Smooth muscle cell (in vitro differentiated cells): ENCODE measurements around the gene ANKS1B. TPM values are rescaled to one million over a fixed set of nuclear protein-coding genes. Genes with fewer than 3 reads are reported as not detected.

Source experiments
- DNase-seq: peaks from one replicate; lab custom pipeline; 2025; ENCODE audit not compliant: unreplicated experiment; lab: John Stamatoyannopoulos, UW
- H2AFZ ChIP-seq: fragments of 200-600 bp; sonication (generic); 2 replicates; pipeline ENCODE4 v1.6.0; 2016; ENCODE audit warnings: antibody characterized with exemption, low read depth, mild to moderate bottlenecking
- H3F3A ChIP-seq: fragments of 200-600 bp; sonication (generic); 2 replicates; pipeline ENCODE4 v1.6.0; 2017; ENCODE audit warnings: antibody characterized with exemption, low read depth
- H3K27ac ChIP-seq: fragments of 200-600 bp; sonication (generic); 2 replicates; pipeline ENCODE4 v1.5.1; 2016; ENCODE audit warnings: low read depth, mild to moderate bottlenecking
- H3K27me3 ChIP-seq: fragments of 200-600 bp; sonication (generic); 2 replicates; pipeline ENCODE4 v1.6.1; 2016; ENCODE audit warnings: low read depth, mild to moderate bottlenecking
- H3K36me3 ChIP-seq: fragments of 200-600 bp; sonication (generic); 2 replicates; pipeline ENCODE4 v1.5.1; 2016; ENCODE audit warnings: low read depth
- H3K4me1 ChIP-seq: fragments of 200-600 bp; sonication (generic); 2 replicates; pipeline ENCODE4 v1.5.1; 2016; ENCODE audit warnings: low read depth
- H3K4me2 ChIP-seq: fragments of 200-600 bp; sonication (generic); 2 replicates; pipeline ENCODE4 v1.6.0; 2016; ENCODE audit warnings: mild to moderate bottlenecking
- H3K4me3 ChIP-seq: fragments of 200-600 bp; sonication (generic); 2 replicates; pipeline ENCODE4 v1.5.1; 2016; ENCODE audit warnings: mild to moderate bottlenecking
- H3K79me2 ChIP-seq: fragments of 200-600 bp; sonication (generic); 2 replicates; pipeline ENCODE4 v1.6.0; 2016; ENCODE audit warnings: low read depth, mild to moderate bottlenecking
- H3K9ac ChIP-seq: fragments of 200-600 bp; sonication (generic); 2 replicates; pipeline ENCODE4 v1.6.0; 2016; ENCODE audit warnings: low read depth
- H3K9me3 ChIP-seq: fragments of 200-600 bp; sonication (generic); replicated peaks from 2 replicates; pipeline ENCODE4 v1.5.1; 2016; ENCODE audit warnings: low read depth
- H4K20me1 ChIP-seq: fragments of 200-600 bp; sonication (generic); 2 replicates; pipeline ENCODE4 v1.6.0; 2016; ENCODE audit warnings: low read depth
- WGBS: methylation state at CpG from one replicate; pipeline ENCODE4 v1.1.7; 2016; ENCODE audit warnings: low lambda C conversion rate; 5-methylcytosine and 5-hydroxymethylcytosine counted together
- polyA plus RNA-seq: library from polyadenylated mRNA; unstranded; fragments of >200 nt; fragmentation: Nextera tagmentation; extraction: Ambion mirVana; gene quantifications from 2 replicates; pipeline ENCODE4 v1.2.1, GENCODE V29; 2016
- total RNA-seq: library from RNA; depleted of rRNA; stranded (reverse); fragments of >200 nt; gene quantifications from 2 replicates; pipeline ENCODE4 v1.2.3, GENCODE V29; 2014
- TF ChIP-seq, protein P1 (sequence below): fragments of 200-600 bp; sonication (generic); IDR thresholded peaks from 2 replicates; pipeline ENCODE4 v1.5.1; 2017; ENCODE audit warnings: borderline replicate concordance, mild to moderate bottlenecking, antibody characterized with exemption; ENCODE audit not compliant: insufficient read depth, poor library complexity, severe bottlenecking

Gene ANKS1B
- total and polyA plus RNA-seq, 2 experiments from 2014 or later = 0.47 to 7.3 TPM

DNA sequence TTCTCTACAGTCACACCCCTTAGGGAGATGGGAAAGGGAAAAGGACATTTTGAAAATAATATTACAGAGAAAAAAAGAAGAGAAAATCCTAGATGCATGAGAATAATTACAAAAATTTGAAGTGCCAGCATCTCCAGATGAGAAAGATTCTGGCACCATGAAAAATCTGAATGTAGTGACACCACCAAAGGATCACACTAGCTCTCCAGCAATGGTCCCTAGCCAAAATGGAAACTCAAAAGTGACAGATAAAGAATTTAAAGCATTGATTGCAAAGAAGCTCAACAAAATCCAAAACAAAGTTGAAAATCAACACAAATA lies 364.6 kb downstream of the ANKS1B start:
- Histone ChIP-seq H3K36me3 (no peaks in the 10 kb centered on the region), H3F3A (no peaks in the 10 kb centered on the region), H3K4me3 (no peak overlapping the region), H3K27ac (no peak overlapping the region), H4K20me1 (no peaks in the 10 kb centered on the region), H3K4me2 (no peak overlapping the region), H3K27me3 (no peaks in the 10 kb centered on the region), H3K79me2 (no peaks in the 10 kb centered on the region), H3K4me1 (no peaks in the 10 kb centered on the region), H2AFZ (no peak overlapping the region), H3K9me3 (no peaks in the 10 kb centered on the region), H3K9ac (no peak overlapping the region)
- TF ChIP-seq, protein P1, sequence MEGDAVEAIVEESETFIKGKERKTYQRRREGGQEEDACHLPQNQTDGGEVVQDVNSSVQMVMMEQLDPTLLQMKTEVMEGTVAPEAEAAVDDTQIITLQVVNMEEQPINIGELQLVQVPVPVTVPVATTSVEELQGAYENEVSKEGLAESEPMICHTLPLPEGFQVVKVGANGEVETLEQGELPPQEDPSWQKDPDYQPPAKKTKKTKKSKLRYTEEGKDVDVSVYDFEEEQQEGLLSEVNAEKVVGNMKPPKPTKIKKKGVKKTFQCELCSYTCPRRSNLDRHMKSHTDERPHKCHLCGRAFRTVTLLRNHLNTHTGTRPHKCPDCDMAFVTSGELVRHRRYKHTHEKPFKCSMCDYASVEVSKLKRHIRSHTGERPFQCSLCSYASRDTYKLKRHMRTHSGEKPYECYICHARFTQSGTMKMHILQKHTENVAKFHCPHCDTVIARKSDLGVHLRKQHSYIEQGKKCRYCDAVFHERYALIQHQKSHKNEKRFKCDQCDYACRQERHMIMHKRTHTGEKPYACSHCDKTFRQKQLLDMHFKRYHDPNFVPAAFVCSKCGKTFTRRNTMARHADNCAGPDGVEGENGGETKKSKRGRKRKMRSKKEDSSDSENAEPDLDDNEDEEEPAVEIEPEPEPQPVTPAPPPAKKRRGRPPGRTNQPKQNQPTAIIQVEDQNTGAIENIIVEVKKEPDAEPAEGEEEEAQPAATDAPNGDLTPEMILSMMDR = no peak
- DNase-seq = no peak

DNA sequence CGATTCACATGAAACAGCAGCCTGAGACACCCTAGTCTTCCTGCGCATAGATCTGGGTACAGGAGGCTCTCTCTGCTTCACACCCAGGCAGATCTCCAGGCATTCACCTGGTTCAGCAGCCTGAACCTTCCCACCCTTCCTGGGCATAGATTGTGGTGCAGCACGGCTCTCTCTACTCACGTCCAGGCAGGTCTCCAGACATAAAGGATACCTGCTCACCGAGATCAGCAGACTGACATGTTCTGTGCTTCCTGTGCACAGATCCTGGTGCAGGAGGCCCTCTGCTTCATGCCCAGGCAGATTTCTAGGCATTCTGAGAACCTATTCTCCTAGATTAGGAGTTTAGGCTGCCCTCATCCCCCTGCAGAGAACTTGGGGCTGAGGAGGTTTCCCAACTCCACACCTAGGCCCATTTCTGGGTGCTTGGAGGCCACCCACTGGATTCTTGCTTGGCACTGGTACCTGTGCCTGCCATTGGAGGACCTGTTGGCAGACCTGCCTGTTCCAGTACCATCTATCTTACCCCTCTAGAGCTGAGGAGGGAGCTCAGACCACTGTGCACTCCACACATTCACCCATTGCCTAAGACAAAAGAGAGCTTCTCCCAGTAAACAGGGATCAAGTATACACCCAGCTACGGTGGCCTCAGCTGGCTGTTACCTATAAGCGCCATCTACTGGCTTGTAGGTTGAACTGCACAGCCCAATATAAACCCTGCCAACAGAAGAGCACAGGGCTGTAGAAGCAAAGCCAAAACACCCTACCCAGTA lies 365.2 kb downstream of the ANKS1B start:
- Histone ChIP-seq H3K9ac (no peak overlapping the region), H2AFZ (no peak overlapping the region), H3F3A (no peaks in the 10 kb centered on the region), H3K4me1 (no peaks in the 10 kb centered on the region), H3K36me3 (no peaks in the 10 kb centered on the region), H3K79me2 (no peaks in the 10 kb centered on the region), H4K20me1 (no peaks in the 10 kb centered on the region), H3K9me3 (no peaks in the 10 kb centered on the region), H3K27me3 (no peaks in the 10 kb centered on the region), H3K4me3 (no peak overlapping the region), H3K4me2 (no peak overlapping the region), H3K27ac (no peak overlapping the region)
- no peak for DNase-seq
- 70% methylated on average over 7 of the region's 7 CpGs for WGBS
- TF ChIP-seq, protein P1 = peak; percentile 55

GRCh38 chr12:99618657-99619056 lies 366.1 kb downstream of the ANKS1B start:
- no peaks in the 10 kb centered on the region for H3K36me3 ChIP-seq
- H3K79me2 ChIP-seq = no peaks in the 10 kb centered on the region
- no peak for DNase-seq
- H3K9me3 ChIP-seq = no peaks in the 10 kb centered on the region
- WGBS = 52% methylated on average over 4 of the region's 4 CpGs
- no peak overlapping the region for H2AFZ ChIP-seq
- no peak overlapping the region for H3K4me2 ChIP-seq
- H3K27ac ChIP-seq = no peak overlapping the region
- H3K4me3 ChIP-seq = no peak overlapping the region
- no peak overlapping the region for H3K9ac ChIP-seq
- H4K20me1 ChIP-seq = no peaks in the 10 kb centered on the region
- H3F3A ChIP-seq = no peaks in the 10 kb centered on the region
- H3K4me1 ChIP-seq = no peaks in the 10 kb centered on the region
- no peaks in the 10 kb centered on the region for H3K27me3 ChIP-seq
- TF ChIP-seq, protein P1 = no peak

DNA sequence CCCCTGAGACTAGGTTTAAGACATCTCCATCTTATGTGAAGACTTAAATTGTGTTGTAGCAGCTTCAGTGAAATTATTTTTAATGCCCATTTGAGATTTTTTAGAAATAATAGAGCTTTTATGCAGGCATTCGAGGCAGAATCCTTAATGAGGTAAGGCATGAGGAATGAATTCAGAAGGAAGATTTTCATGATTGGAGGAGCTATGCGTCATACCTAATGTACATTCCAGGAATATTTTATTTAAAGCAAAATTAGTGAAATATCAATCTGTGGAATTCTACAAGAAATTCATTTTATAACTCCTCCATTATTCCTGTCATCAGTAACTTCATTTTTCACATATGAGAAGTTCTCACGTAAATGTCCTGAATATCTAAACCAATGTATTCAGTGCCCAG lies 373.1 kb downstream of the ANKS1B start:
- 86% methylated on average over 3 of the region's 3 CpGs for WGBS
- Histone ChIP-seq H3K4me1 (no peaks in the 10 kb centered on the region), H3K4me2 (no peak overlapping the region), H3K4me3 (no peak overlapping the region), H2AFZ (no peak overlapping the region), H3K27me3 (no peaks in the 10 kb centered on the region), H3K36me3 (no peaks in the 10 kb centered on the region), H3K79me2 (no peaks in the 10 kb centered on the region), H3K9me3 (no peaks in the 10 kb centered on the region), H3K9ac (no peak overlapping the region), H4K20me1 (no peaks in the 10 kb centered on the region), H3K27ac (no peak overlapping the region), H3F3A (no peaks in the 10 kb centered on the region)
- TF ChIP-seq, protein P1 = no peak
- no peak for DNase-seq
